ENCODE measurements around the gene VWF.

GRCh38 chr12:5921027-5921909 is 203.2 kb downstream of the VWF start:
- TF ChIP-seq EZH2 (IDR thresholded peaks at IDR 0.05; ENCODE audit: borderline replicate concordance, low read length) (no peak), CTCF (conservative IDR thresholded peaks at IDR 0.05 in 1 of 2, IDR thresholded peaks at IDR 0.05 in 1 of 2; ENCODE audit: extremely low read depth in 1 of 2, insufficient read depth in 1 of 2, low read depth in 1 of 2, low read length in 2 of 2) (no peak)
